DMS53 treated with DMSO at 0.1 percent for 48 hours (cell line): ENCODE data around the gene CWH43.
"Not testable (repeated sequence)": the region's sequence is repeated elsewhere in the genome, so short reads cannot be mapped to it uniquely, and the experiment has no call there.

Source experiments
- DNase-seq: peaks from one replicate; lab custom pipeline; 2025; ENCODE audit not compliant: unreplicated experiment; lab: John Stamatoyannopoulos, UW

The CWH43 gene

GRCh38 chr4:49096215-49096614 lies 110.1 kb downstream of the CWH43 start:
- not testable (repeated sequence) for DNase-seq

- not testable (repeated sequence) for DNase-seq
Measured at GRCh38 chr4:49096627-49097026, 110.6 kb downstream of the CWH43 start.

GRCh38 chr4:49097071-49097470 lies 111.0 kb downstream of the CWH43 start:
- not testable (repeated sequence) for DNase-seq

- DNase-seq: not testable (repeated sequence)
Measured at GRCh38 chr4:49097505-49097904, 111.4 kb downstream of the CWH43 start.

GRCh38 chr4:49098034-49098759 lies 112.1 kb downstream of the CWH43 start:
- not testable (repeated sequence) for DNase-seq

- DNase-seq: not testable (repeated sequence)
Measured at GRCh38 chr4:49099831-49100444, 113.9 kb downstream of the CWH43 start.

GRCh38 chr4:49102344-49102898 lies 116.3 kb downstream of the CWH43 start:
- DNase-seq: not testable (repeated sequence)

GRCh38 chr4:49103436-49104136 lies 117.5 kb downstream of the CWH43 start:
- DNase-seq: not testable (repeated sequence)

GRCh38 chr4:49104231-49104930 lies 118.3 kb downstream of the CWH43 start:
- DNase-seq: not testable (repeated sequence)

GRCh38 chr4:49105248-49105904 lies 119.3 kb downstream of the CWH43 start:
- not testable (repeated sequence) for DNase-seq

- DNase-seq: not testable (repeated sequence)
Measured at GRCh38 chr4:49107262-49107661, 121.2 kb downstream of the CWH43 start.

- not testable (repeated sequence) for DNase-seq
Measured at GRCh38 chr4:49108183-49108978, 122.3 kb downstream of the CWH43 start.

- DNase-seq: not testable (repeated sequence)
Measured at GRCh38 chr4:49109567-49110166, 123.6 kb downstream of the CWH43 start.

- not testable (repeated sequence) for DNase-seq
Measured at GRCh38 chr4:49110579-49110978, 124.5 kb downstream of the CWH43 start.
